GM21529 (cell line): ENCODE measurements around the gene C16orf46.

Experiments used
- ATAC-seq: cut with Tn5 transposase; IDR thresholded peaks from one replicate; pipeline ENCODE4 v1.9.1; 2021; ENCODE audit not compliant: unreplicated experiment

The C16orf46 gene

DNA sequence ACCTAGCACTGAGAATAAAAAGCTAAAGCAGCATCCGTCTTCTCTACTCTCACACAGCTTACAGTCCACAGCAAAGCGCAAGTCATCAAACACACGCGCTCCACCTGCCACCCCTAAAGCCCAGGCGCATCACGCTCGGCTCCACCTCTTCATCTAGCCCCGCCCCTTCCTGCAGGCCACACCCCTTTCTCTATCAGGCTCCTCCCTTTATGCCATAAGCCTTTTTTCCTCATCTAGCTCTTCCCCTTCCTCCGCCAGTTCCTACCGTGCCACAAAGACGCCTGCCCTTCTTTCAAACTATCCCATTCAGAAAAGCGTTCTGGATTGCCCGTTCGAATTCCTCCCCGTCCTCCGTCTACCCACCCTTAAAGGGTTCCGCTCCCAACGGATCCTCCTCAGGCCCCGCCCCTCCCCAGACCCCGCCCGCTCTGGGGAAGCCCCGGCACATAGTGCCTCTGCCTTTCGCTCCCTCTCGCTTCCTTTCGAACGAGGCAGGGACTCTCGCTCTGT, 417 bp downstream of the C16orf46 start:
- ATAC-seq = peak; percentile 84

DNA sequence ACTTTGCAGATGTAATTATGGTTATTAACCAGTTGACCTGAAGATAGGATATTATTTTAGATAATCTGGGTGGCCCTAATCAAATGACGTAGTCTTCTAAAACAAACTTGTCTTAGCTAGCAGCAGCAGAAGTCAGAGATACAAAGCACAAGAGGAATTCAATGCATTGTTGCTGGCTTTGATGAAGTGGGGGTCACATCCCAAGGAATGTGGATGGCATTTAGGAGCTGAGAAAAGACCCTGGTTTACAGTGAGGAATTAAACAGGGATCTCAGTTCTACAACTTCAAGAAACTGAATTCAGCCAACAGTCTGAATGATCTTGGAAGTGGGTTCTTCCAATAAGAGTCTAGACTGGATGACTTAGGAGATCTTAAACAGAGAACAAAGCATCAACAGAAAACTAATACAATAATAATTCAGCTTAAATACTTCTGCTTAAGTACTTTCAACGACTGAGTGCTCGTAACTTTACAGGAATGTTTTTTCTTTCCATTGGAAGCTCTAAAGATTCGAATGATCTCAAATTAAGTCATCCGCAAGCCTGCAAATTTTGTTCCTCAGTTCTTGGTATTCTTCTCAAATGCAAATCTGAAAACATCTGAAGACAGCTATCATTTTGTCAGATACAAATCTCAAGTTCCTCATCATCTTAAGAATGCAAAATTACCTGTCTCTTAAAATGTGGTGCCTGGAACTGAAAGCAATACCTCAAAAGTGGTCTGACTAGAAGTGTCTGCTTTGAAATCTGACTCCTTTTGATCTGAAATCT, 3.3 kb downstream of the C16orf46 start:
- no peak for ATAC-seq

DNA sequence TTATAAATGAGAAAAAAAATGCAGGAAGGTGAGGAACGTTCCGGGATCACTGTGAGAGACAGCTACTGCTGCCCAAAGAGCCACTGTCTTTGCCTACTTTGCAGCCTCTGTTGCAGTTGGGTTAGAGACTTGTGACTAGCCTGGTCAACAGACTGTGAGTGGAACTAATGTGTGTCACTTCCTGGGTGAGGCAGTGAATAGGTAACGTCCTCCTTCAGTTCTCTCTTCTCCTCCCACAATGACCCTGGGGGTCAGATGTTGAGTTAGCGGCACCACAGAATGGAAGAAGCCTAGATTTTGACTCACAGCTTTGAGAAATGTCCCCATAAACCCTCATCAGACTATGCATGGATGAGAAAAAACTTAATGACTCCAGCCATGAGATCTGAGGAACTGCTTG, 5.2 kb downstream of the C16orf46 start:
- no peak for ATAC-seq

DNA sequence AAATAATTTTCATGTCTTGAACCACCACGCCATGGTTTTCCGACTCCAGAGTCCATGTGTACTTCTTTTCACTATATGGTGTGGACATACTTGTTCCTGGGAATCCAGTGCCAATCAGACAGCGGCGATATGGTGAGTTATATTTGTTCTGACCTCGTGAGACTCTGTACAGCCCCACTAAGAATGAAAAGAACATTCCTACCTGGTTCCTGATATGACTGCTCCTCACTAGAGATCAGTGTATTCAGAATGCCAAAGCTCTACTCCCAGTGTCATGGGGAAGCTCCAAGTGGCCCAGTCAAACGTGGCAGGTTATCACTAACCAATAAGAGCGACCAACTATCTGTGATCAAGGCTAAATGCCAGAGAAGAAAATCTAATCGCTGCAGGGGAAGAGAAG, 6.1 kb downstream of the C16orf46 start:
- no peak for ATAC-seq

DNA sequence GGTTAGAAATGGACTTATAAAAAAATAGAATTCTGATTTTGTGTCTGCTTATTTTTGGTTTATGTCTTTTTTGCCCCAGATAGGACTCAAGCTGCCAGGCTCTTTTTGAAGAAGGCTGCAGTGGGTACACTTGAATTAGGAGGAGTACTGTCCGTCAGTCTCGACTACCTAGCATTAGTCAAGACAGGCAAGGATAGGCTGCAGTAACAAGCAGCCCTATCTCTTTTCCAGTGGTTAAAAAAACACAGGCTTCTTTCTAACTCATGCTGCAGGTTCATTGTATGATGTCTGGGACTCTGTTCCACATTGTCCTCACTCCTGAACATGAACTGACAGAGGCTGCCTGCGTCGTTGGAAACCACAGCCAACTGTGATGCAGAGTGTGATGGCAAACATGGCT, 8.0 kb downstream of the C16orf46 start:
- ATAC-seq = no peak

DNA sequence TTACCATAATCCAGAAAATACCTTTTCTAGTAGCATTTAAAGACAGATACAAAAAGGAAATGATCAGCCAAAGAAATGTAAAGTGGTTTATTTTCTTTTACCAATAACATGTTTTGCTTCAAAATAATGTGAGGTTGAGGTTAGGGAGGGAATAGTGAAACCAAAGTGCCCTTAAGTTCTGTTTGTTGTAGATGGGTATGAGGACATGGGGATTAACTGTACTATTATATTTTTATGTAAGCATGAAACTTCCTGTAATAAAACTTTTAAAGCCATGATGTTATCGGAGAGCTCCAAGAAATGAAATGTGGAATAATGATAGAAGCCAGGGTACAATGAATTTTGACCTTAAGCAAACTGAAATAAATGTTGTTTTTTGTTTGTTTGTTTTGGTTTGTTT, 9.9 kb downstream of the C16orf46 start:
- no peak for ATAC-seq

DNA sequence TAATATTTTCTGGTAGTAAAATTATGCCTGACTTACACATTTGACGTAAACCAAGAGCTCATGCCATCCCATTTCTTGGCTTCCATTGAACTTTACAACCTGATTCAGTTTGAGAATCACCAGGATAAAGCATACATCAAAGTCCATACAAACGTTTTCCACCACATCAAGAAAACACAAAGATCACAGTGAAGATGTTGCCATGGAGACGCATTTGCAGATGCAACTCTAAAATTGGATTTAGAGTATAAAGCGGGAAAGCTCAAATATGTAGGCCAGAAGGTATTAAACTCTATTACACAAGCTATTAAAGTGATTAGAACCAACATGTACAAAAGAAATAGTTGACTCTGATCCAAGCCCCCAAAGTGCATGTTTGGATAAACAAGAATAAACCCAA, 10.4 kb downstream of the C16orf46 start:
- no peak for ATAC-seq

DNA sequence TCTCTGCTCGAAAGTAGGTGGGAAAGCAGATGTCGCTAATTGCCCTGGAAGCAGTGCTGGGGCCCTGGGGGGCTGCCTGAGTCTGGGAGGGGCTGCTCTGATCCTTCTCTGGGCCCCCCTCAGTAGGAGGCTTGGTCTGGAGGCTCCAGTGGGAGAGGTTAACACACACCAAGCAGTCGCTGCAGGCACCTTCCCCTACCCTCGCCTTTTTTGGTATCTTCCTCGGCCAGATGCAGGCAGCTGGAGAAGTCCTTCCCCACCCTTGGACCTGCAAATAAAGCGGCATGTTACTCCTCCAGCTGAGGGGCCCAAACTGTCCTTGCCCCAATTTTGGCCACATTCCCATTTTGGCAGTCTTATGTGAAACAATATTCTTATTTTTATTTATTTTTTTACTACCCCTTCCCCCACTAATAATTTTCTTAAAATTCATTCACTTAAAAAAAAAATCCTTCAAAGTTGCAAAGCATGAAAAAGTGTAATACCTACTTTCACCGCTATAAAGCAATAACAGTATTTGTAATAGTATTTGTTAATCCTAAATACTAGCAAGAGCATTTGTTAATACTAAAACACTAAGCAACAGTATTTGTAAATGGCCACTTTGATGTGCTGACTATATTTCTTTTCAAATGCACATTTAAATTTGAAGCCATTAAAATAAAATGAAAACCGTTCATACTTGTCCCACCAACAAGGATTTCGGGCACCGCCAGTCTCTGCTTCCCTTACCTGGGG, 15.0 kb downstream of the C16orf46 start:
- no peak for ATAC-seq

DNA sequence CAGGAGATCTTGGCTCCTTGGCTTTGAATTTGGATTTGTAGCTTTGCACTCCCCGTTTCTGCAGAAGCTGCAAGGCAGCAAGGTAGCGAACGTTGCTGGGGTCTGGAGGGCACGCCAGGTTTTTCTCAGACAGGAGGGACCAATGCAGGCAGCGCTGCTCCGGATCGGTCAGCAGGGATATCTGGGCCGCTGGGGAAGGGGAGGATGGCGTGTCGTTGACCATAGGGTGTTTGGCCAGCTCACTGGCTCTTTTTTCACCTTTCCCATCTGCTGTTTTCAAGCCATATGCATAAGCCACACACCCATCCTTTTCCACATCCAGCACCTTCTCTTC, 15.8 kb downstream of the C16orf46 start:
- ATAC-seq = no peak

DNA sequence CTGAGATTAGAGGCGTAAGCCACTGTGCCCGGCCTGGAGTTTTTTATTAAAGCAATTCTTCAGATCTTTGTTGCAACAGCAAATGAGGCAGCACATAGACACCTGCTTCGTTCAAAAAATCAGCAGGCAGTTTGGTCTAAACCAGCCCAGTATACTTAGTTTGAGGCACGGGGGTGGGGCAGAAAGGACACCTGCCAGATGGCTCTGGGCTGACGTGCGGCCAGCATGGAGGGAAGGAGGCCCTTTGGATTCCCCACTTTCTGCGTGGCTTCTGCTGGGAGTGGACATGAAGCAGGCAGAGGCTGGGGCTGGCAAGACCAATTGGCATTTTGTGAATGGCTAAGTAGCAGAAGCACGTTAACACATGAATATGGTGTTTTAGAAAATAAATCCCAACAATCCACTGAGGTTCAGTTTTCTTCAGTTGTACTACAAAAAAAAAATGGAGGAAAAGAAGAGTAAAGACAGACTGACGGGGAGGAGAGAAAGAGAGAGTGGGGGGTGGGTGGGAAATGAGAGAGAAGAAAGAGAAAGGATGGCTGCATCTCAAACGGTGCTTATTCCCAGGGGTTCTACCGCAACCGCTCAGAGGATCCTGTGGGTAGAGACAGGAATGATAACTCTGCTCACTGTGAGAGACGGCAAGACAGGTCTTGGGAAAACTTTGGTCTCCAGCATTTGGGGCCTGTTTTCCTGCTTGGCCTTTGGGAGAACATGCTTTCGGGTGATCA, 16.3 kb downstream of the C16orf46 start:
- no peak for ATAC-seq

DNA sequence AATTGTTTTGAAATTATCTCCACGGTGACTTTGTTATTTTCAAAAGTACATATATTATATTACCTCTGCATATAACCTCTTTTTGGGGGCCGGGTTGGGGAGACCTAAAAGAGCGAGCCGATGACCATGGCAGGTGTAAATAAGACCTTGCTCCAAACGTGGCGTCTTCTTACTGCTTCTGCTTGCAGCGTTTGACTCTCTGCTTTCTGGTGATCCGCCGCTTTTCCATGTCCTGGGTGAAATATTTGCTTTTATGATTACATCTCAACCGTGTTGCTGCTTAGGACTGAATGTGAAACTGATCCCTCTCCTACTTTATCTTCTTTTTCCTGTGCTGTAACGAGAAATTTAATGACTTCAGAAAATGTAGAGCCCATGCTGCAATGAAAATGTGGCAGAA, 23.3 kb downstream of the C16orf46 start:
- ATAC-seq = no peak

DNA sequence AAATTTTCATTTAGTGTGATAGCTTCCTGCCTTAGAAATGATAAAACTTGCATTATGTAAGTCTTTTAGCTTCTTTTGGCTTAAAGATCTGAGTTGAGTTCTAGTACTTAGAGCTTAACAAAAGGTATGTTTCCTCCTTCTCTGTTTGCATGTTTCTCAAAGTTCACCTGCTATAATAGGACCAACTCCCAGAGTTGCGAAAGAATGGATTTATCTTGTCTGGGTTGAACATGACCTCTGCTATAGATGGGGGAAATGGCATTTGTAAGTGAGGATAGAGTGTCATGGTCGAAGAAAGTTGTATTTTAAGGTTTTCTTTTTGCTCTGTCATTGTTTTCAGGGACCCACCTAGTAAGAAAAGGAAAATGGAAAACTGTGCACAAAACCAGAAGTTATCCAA, 34.2 kb downstream of the C16orf46 start:
- ATAC-seq = no peak

DNA sequence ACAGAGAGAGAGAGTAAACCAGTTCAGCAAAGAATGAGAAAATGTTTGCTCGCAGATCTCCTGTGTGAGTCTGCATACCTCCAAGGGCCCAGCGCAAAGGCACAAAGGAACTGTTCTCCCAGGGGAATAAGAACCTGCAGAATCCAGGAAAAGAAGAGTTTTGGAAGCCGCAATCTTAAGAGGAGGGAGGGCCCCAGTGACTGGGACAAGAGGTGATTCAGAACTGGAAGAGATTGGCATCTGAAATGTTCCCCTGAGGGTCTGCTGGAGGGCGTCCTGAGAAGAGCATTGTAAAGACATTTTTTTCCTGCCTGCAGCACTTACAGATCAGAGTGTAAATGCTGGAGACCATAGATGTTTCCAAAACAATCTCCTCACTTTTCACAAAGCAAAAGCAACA, 35.3 kb downstream of the C16orf46 start:
- no peak for ATAC-seq

DNA sequence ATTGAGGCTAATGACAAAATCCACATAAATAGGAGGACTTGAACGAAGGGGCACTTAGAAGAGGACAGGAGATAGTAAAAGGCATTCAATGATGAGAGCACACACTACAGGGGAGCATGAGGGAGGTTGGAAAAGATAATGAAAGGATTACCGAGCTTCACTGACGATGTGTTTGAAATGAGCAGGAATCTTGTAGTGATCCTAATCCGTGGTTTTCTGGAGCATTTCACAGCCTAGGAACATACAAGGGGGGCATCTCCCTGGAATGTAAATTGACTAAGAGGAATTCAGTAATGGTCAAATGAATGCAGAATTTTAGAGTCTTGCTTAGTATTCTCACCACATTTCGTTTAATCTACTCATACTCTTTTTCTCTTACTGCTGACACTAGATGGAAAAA, 36.2 kb downstream of the C16orf46 start:
- no peak for ATAC-seq

DNA sequence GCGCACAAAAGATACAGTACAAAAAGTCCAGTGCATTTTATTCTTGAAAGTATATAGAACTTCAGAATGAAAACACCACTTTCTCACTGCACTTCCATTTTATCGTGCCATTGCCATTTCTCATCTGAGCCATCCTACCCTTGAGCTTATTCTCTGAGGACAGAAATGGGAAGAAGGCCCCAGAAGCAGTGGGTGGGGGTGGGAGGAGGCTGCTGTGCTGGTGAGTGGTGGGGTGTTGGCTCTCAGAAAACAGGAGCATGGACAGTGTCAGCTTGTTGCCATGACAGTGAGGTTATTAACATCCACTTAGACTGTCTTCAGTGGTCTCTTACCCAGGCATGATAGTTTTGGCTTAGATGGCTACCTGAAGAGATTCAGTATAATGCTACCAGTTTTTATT, 36.9 kb downstream of the C16orf46 start:
- ATAC-seq = no peak

DNA sequence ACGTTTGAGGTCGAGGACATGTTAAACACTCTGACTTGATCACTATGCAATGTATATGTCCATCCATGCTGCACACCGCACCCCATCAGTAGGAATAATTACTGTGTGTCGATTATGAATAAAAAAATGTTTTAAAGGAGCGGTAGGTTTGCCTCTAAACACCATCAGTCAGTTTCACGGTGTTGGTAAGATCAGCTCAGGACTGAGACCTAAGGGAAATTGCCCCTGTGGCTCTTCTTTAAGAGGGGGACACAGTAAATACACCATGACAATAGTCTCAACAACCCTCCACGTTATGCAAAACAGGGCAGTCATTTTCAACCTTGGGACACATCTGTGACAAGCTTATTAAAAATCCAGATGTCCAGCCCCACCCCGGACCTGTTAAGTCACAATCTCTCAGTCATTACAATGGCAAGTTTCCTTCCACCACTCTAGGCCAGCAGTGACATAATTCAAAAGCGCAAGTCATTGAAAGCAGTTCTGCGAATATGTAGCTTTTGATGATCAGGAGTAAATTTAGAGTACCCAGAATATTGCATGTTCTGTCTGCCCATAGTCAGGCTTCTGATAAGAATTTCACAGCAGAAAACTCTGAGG, 40.2 kb downstream of the C16orf46 start:
- ATAC-seq = no peak

DNA sequence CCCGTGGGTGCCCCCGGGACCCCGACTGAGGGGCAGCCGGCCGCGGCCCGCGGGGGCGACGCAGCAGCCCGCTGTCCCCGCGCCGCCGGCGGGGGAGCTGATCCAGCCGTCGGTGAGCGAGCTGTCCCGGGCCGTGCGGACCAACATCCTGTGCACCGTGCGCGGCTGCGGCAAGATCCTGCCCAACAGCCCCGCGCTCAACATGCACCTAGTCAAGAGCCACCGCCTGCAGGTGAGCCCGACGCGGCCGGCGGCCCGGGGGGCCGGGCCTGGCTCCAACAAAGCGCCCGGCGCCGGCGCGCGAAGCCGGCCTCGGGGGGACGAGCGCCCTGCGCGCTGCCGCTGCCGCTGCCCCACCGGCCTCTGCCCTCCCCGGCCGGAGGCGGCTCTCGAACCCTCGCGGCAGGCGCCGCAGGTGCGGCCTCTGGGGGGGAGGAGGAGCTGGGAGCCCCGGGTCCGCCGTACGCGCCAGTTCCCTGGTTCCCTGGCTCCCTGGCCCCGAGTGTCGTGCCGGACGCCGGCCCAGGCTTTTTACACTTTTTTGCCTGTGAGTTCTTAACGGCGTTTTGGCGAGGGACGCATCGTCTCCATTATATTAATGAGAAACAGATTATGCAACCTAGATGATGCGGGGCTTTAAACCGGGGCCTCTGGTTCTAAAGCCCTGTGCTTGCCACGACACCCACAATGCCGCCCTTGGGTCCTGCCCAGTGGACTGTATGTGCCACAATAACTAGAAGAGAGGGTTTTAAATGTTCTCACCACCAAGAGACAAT, 40.9 kb downstream of the C16orf46 start:
- ATAC-seq = peak; percentile 45

DNA sequence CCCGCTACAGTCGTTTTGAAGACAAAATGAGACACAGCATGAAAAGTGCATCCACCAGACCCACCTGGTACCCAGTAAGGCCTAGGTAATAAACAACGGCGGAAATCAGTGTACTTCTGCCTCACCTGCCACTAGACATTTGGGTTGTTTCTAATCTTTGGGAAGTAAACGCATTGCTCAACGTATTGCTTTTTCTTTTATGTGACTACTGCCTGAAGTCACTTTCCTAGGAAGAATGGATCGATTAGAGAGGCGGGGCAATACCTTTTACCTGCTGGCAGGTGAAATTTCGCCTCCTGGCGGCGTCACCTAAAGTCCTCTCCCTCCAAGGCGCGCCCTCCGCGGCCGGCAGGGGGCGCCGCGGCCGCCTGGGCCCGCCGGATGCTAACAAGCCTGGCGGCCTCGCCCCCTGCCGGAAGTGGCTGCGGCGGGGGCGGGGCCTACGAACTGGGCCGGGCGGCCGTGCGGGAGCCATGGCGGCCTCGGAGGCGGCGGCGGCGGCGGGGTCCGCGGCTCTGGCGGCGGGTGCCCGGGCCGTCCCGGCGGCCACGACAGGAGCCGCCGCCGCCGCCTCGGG, 41.6 kb downstream of the C16orf46 start, which contains the start of gene ATMIN:
ATMIN (plus strand) TSS at position 445 of the 577 bp plus-strand sequence; CDS start at position 474, 29 bp downstream.
- peak; percentile 89 for ATAC-seq

DNA sequence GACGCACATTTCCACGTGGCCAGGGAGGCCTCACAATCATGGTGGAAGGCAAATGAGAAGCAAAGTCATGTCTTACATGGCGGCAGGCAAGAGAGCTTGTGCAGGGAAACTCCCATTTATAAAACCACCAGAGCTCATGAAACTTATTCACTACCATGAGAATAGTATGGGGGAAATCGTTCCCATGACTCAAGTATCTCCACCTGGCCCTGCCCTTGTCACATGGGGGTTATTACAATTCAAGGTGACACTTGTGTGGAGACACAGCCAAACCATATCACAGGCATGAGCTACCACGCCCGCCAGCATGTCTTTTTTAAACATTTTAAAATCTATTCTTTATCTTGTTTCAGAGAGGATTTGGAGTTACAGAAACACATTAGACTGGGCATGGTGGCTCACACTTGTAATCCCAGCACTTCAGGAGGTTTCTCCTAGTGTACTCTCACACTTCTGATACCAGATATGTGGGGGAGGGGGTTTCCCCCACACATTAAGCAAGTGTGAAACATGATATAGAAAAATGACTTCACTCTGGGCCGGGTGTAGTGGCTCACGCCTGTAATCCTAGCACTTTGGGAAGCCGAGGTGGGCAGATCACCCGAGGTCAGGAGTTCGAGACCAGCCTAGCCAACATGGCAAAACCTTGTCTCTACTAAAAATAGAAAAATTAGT, 47.0 kb downstream of the C16orf46 start:
- no peak for ATAC-seq

DNA sequence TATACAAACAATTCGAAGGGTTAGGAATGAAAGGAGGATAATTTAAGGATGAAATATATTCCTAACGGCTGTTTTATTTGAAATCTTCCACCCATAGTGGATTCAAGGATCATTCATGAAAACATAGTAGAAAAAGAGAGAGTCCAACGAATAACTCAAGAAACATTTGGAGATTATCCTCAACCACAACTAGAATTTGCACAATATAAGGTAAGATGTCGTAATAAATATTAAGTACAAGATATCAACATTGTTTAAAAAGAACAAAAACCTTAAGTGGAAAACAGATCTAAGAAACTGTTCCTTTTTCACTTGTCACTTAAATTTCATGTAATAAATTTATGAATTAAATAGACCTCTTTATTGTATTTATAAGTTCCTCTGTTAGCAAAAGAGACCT, 50.6 kb downstream of the C16orf46 start:
- no peak for ATAC-seq
